GM06990 (cell line): ENCODE data around the gene CCDC120.

Source experiments
- DNase-seq: peaks from one replicate; pipeline ENCODE4 v3.0.0-alpha.2; 2011; ENCODE audit not compliant: insufficient read length; ENCODE audit errors: extremely low read depth
- H3K27me3 ChIP-seq: replicated peaks from 2 replicates; pipeline ENCODE4 v1.6.0; 2011; ENCODE audit warnings: low read length; ENCODE audit not compliant: control insufficient read depth, insufficient read depth
- H3K36me3 ChIP-seq: 2 replicates; pipeline ENCODE4 v1.5.1; 2011; ENCODE audit warnings: low read length; ENCODE audit not compliant: control insufficient read depth, insufficient read depth
- H3K4me3 ChIP-seq: replicated peaks from 2 replicates; pipeline ENCODE4 v1.5.1; 2011; ENCODE audit warnings: low read depth, mild to moderate bottlenecking, control low read depth, low read length
- TF ChIP-seq, protein P1 (sequence below): IDR thresholded peaks from 2 replicates; pipeline ENCODE4 v1.5.1; 2011; ENCODE audit warnings: low read length, control low read depth, mild to moderate bottlenecking, inconsistent platforms; ENCODE audit not compliant: insufficient read depth, poor library complexity, severe bottlenecking

The CCDC120 gene

DNA sequence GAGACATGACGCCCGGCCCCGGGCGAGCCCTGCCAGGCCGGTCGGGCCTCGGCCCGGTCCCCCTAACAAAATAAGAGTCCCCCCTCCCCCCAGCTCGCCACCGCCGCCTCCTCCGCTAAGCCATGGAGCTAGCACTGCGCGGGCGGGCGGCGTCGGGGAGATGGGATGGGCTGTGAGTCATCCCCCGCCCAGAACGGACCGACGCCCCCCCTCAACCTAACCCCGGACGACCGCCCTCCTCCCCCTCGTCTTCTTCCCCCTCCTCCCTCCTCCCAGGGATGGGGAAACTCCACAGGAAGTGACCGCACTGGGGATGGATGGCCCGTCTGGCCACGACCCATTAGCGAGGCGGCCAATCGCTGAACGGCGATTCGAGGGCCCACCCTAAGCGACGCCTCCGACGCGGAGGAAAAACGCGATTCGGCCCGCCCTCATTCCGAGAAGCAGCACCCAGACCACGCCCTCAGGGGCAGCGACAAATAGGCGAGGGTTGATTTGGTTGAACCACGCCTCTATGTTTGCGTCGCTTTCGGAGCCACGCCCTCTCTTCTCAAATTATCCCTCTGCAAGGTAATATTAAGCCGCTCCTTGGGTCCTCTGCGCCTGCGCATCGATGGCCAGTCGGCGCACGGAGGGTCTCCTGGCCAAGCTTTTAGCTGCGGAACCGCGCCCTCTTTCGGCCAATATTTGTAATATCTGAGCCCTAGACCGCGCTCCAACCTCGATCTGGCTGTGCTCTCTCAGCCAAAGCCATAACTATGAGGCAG, 15.4 kb upstream of the CCDC120 start, which contains the start of gene TFE3:
TSS of gene TFE3 (minus strand) at position 138 of the 767 bp plus-strand sequence. CDS start at position 7, 131 bp downstream.
- TF ChIP-seq, protein P1, sequence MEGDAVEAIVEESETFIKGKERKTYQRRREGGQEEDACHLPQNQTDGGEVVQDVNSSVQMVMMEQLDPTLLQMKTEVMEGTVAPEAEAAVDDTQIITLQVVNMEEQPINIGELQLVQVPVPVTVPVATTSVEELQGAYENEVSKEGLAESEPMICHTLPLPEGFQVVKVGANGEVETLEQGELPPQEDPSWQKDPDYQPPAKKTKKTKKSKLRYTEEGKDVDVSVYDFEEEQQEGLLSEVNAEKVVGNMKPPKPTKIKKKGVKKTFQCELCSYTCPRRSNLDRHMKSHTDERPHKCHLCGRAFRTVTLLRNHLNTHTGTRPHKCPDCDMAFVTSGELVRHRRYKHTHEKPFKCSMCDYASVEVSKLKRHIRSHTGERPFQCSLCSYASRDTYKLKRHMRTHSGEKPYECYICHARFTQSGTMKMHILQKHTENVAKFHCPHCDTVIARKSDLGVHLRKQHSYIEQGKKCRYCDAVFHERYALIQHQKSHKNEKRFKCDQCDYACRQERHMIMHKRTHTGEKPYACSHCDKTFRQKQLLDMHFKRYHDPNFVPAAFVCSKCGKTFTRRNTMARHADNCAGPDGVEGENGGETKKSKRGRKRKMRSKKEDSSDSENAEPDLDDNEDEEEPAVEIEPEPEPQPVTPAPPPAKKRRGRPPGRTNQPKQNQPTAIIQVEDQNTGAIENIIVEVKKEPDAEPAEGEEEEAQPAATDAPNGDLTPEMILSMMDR: peak; percentile 53
- Histone ChIP-seq H3K36me3 (peaks cover 3% of the 10 kb centered on the region; the same call in 1 of the 2 replicates), H3K27me3 (no peaks in the 10 kb centered on the region), H3K4me3 (peak within 1 kb of the TSS; percentile 75)
- peak; percentile 93 for DNase-seq

DNA sequence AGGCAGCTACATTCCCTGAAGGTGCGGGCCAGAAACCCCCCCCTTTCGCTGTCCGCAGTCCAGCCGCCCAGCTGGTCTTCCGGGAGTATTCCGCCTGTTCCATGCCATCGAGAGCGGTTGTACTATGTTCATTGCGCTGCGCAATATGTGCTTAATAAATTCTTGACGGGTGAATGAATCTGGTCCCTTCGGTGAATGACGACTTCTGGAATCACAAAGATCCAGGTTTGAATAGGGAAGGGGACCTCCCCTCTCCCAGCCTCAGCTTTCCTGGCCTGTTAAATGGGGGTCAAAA, 14.9 kb upstream of the CCDC120 start:
- no peak for DNase-seq
- Histone ChIP-seq H3K27me3 (no peaks in the 10 kb centered on the region), H3K36me3 (0 out of 2 replicates have a peak, but pooled peaks cover 3% of the 10 kb centered on the region), H3K4me3 (peak overlapping the region; percentile 28; the same call in 1 of the 2 replicates)
- TF ChIP-seq, protein P1: no peak

DNA sequence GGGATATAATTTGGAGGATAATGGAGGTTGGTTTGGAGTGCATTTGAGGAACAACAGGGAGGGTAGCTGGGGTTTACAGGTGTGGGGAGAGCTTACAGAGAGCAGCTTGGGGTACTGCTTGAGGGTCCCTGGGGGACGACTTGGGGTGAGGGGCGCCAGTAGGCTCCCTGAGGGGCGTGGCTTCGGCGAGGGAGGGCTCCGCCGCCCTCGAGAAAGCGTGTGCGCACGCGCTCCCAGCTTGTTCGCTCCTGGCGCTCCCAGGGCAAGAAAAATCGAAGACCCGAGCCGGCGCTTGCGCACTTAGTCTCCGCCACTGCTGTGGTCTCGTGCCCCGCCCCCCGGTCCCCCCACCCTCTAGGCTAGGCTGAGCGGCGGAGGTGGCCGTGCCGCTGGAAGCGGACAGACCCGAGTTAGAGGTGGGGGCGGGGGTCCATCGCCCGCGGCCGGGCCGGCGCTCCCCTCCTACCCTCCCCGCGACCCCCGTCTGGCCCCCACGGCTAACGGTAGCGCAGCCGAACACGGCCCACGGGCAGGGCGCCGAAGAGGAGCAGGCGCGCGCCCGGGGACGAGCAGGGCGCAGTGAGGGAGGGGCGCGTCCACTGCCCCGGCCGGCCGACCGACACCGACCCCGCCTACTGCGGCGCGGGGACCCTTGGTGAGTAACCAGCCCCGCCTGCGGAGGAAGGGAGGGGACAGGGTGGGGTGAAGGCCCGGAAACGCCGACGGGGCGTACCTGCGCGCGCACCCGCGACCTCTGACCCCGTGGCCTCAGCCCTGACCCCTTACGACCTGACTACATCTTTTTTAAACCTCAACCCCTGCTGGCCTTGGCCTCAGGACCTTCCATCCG, 5.4 kb upstream of the CCDC120 start:
- Histone ChIP-seq H3K36me3 (no peaks in the 10 kb centered on the region), H3K27me3 (no peaks in the 10 kb centered on the region), H3K4me3 (peak overlapping the region; percentile 63)
- DNase-seq: peak; percentile 59
- TF ChIP-seq, protein P1: no peak

DNA sequence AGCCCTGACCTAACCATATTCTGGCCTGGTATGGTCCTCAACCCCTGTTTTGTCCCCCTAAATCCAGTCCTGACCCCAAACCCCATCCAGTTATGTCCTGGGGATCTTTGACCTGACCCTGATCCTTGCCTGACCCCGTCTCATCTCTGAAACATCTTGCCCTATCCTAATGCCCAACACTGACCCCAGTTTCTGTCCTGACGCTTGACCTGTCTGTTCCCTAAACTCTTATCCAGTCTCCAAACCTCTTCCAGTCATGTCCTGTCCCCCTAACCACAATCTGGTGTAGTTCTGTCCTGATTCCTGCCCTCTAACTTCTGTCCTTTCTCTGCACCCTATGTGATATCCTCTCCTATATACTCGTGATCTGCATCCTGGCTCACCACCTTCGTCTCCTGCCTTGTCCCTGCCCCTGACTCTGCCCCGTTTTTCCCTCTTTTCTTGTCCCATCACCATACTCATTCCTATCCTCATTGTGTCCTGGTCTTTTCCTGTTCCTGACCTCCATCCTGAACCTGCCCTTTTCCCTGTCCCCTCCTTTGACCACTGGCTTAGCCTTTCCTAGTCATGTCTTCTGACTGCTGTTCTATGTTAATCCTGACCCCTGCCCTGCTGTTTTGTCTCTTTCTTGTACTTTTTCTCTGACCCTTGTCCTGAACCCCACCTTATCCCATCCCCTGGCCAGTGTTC, 4.6 kb upstream of the CCDC120 start:
- no peaks in the 10 kb centered on the region for H3K27me3 ChIP-seq
- no peak for DNase-seq
- no peaks in the 10 kb centered on the region for H3K36me3 ChIP-seq
- peak overlapping the region; percentile 63 for H3K4me3 ChIP-seq
- TF ChIP-seq, protein P1: no peak

DNA sequence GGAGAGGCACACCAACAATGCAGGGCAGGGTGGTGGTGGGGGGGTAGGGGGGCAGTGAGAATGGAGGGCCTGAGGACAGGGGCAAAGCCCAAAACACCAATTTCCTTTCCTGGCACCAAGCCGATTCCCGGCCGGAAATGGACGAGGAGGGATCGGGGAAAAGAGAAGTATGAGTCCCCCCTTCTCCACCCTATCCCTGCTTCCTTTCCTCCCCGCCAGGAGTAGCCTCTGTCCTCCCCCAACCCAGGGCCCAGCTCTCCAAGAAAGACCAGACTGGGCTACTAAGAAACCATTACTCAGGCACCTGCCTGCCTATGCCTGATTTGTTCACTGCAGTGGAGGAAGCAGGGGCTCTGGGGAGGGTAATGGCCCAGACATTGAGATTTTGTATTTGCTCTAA, 402 bp downstream of the CCDC120 start:
- TF ChIP-seq, protein P1: no peak
- DNase-seq: no peak
- no peaks in the 10 kb centered on the region for H3K36me3 ChIP-seq
- no peaks in the 10 kb centered on the region for H3K27me3 ChIP-seq
- H3K4me3 ChIP-seq: no peak overlapping the region
